Stimulated activated naive B cell treated with anti-CD40 and anti-IgM and Interleukin-4, amounts not matched to agents 10 μg/mL and 1 μg/mL and 100 μg/mL, for 72 hours (primary cell): ENCODE measurements around the gene LRRN2.

ENCODE experiments used
- ATAC-seq, 2 donors: fragments of 150-1000 bp; cut with Tn5 transposase; replicated peaks; 2 replicates each; pipeline ENCODE4 v1.10.0; 2021; ENCODE audit warnings: moderate library complexity in 1 of 2
- DNase-seq: peaks from one replicate; pipeline ENCODE4 v3.0.0; 2021
- H3K27ac Mint-ChIP-seq: one replicate; pipeline ENCODE4 v1.8.0; 2022; ENCODE audit warnings: mild to moderate bottlenecking, mixed read lengths
- H3K27me3 Mint-ChIP-seq, 2 donors: one replicate each; pipeline ENCODE4 v1.8.0; 2022; ENCODE audit warnings: mixed read lengths in 2 of 2
- H3K36me3 Mint-ChIP-seq, 2 donors: one replicate each; pipeline ENCODE4 v1.8.0; 2022; ENCODE audit warnings: mixed read lengths in 2 of 2, mild to moderate bottlenecking in 1 of 2
- H3K4me1 Mint-ChIP-seq, 2 donors: one replicate each; pipeline ENCODE4 v1.8.0; 2022; ENCODE audit warnings: mixed read lengths in 2 of 2, mild to moderate bottlenecking in 1 of 2
- H3K4me3 Mint-ChIP-seq, 2 donors: one replicate each; pipeline ENCODE4 v1.8.0; 2022; ENCODE audit warnings: mild to moderate bottlenecking in 2 of 2, mixed read lengths in 2 of 2, moderate library complexity in 1 of 2
- H3K9me3 Mint-ChIP-seq, 2 donors: one replicate each; pipeline ENCODE4 v1.8.0; 2022; ENCODE audit warnings: mixed read lengths in 2 of 2, mild to moderate bottlenecking in 1 of 2

The LRRN2 gene

DNA sequence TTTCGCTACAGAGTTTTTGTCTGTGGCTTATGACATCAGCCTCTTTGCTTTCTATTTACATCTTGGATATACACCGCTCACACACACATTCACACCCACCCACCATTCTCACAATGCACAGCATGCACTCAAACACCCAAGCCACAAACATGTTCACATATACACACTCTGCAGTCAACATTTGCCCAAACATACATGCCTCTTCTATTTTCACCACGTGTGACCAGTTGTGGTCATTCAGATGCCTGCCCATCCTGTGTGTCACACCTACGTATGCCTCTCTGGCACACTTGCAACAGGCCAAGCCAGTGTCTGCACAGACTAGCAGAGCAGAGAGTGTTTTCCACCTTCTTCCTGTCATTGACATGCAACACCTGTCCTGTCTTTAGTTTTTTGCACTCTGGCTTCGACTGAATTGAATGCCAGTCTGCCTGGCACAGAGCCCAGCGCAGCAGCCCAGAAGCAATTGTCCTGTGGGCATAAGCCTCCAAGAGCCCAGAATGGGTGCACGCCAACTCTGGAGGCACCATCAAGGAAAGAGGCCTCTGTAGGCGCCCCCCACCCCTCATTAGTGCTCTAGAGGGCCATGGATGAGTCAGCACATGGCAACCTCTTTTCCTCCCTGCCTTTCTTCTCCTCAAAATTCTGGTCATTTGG lies 37.7 kb upstream of the LRRN2 start:
- H3K9me3 Mint-ChIP-seq: no peaks in the 10 kb centered on the region
- DNase-seq (no peak), ATAC-seq (no peak)
- H3K36me3 Mint-ChIP-seq: no peaks in the 10 kb centered on the region
- H3K4me3 Mint-ChIP-seq: no peak overlapping the region
- H3K27me3 Mint-ChIP-seq: peaks cover 7 to 16% of the 10 kb centered on the region in 2 donors
- no peaks in the 10 kb centered on the region for H3K4me1 Mint-ChIP-seq
- H3K27ac Mint-ChIP-seq: no peak overlapping the region

DNA sequence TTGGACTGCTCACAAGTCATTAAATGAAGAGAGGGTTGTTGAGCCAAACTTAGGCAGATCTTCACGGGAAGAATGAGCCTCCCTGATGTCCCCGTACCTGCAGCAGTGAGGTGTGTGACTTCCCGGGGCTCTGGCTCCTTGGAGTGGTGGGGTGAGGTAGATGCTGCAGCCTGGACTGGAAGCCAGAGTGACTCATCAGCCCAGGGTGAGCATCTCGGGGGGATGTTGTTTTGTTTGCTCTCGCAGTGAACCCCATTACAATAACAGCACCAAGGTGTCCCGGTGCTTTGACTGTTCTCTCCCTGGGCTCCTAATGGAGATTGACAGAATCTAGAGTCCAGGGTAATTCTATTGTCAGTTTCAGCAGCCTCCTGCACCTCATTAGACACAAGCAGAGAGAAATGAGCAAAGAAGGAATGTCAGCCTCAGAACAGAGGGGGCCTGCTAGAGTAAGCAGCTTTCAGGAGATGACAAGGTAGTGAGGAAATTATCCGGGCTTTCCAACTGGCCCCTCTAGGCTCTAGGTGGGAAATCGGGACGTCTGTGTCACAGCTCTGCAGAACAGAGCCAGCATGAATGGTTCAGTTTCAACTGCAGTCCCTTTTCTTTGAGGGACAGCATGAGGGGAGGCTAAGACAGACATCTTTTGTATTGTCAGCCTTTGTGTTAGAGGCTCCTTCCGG lies 36.0 kb upstream of the LRRN2 start:
- no peak overlapping the region for H3K27ac Mint-ChIP-seq
- DNase-seq (no peak), ATAC-seq (no peak)
- H3K36me3 Mint-ChIP-seq: no peaks in the 10 kb centered on the region
- H3K27me3 Mint-ChIP-seq: peaks cover 5 to 12% of the 10 kb centered on the region in 2 donors
- no peaks in the 10 kb centered on the region for H3K9me3 Mint-ChIP-seq
- no peak overlapping the region for H3K4me3 Mint-ChIP-seq
- no peaks in the 10 kb centered on the region for H3K4me1 Mint-ChIP-seq

DNA sequence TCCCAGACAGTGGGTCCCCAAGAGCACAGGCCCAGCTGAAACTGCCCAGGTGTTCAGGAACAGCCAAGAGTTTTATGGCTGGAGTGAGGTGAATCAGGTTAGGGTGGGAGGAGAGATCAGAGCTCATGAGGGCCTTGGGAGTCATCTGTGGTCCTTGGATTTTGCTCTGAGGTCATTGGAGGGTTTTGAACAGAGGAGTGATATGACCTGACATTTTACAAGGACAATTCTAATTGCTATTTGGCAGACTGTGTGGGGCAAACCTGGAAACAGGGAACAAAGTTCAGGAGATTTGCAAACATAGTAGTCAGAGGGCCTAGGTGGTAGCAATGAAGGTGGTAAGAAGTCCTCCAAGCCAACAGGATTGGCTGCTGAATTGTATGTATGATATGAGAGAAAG lies 31.1 kb upstream of the LRRN2 start:
- ATAC-seq: no peak
- DNase-seq: no peak
- peaks cover 8 to 20% of the 10 kb centered on the region in 2 donors for H3K27me3 Mint-ChIP-seq
- H3K27ac Mint-ChIP-seq: no peak overlapping the region
- H3K36me3 Mint-ChIP-seq: no peaks in the 10 kb centered on the region
- H3K9me3 Mint-ChIP-seq: no peaks in the 10 kb centered on the region
- peaks cover 18 to 28% of the 10 kb centered on the region in 2 donors for H3K4me1 Mint-ChIP-seq
- H3K4me3 Mint-ChIP-seq: no peak overlapping the region

DNA sequence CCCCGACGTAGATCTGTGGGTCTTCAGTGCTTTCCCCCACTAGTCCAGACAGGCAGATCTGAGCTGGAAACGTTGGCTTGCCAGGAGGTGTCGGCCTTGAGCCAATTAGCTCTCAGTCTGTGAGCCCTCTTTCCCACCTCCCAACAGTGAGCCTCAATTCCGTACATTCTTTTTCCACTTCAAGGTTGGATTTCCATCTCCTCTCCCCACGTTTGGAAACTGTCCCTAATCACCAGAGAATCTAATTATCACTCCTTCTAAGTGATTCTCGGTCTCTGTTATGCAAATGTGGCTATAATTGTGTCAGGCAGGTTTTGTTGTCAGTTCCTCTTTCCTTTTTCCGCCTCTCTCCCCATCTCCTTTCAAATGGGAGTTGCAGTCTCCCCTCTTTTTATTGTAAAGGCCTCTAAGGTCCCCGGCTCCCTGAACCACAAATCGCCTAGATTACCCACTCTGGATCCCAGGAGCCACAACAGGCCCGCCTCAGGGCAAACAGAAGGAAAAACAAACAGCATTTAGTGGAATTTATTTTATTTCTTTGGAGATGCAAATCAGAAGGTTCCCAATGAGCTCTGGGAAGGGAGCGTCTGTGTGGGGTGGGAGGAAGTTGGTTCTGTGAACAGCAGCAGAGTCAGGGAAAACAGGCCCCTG lies 29.4 kb upstream of the LRRN2 start:
- ATAC-seq (peak in 1 of 2 donors; percentile 61), DNase-seq (no peak)
- peak overlapping the region; percentile 82 for H3K27ac Mint-ChIP-seq
- H3K27me3 Mint-ChIP-seq: peaks cover 24 to 32% of the 10 kb centered on the region in 2 donors
- H3K9me3 Mint-ChIP-seq: no peaks in the 10 kb centered on the region
- H3K36me3 Mint-ChIP-seq: no peaks in the 10 kb centered on the region
- H3K4me3 Mint-ChIP-seq: no peak overlapping the region
- peaks cover 18 to 28% of the 10 kb centered on the region in 2 donors for H3K4me1 Mint-ChIP-seq

DNA sequence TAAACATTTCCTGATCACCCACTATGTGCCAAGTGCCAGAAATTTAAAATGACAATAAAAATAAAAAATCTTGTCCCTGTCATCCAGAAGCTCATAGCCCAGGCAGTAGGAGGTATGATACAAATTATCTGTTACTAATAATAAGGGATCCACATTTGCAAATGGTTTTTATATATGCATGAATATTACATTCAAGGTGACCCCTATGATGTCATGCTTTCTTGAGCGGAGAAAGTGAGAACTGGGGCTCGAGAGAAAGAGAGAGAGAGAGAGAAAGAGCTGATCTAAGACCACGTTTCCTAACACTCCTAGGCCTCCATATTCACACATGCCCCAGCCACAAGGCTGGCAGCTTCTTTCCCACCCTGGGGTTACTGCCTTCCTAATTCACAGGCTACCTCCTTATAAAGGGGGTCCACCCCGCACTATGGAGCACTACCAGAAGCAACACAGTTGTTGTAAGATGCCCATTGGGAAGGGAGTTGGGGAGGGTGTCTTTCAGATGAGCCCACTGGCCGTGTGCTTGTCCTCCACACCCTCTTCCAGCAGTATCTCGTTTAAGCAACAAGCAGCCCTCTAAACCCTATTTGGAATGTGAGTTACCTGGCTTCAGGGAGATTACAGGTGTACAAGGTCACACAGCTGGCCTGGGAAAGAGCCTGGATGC lies 28.8 kb upstream of the LRRN2 start:
- Mint-ChIP-seq H3K4me1 (peaks cover 18 to 28% of the 10 kb centered on the region in 2 donors), H3K36me3 (no peaks in the 10 kb centered on the region), H3K27me3 (peaks cover 24 to 35% of the 10 kb centered on the region in 2 donors), H3K9me3 (no peaks in the 10 kb centered on the region), H3K27ac (no peak overlapping the region), H3K4me3 (no peak overlapping the region)
- ATAC-seq (peak in 1 of 2 donors; percentile 12), DNase-seq (no peak)

DNA sequence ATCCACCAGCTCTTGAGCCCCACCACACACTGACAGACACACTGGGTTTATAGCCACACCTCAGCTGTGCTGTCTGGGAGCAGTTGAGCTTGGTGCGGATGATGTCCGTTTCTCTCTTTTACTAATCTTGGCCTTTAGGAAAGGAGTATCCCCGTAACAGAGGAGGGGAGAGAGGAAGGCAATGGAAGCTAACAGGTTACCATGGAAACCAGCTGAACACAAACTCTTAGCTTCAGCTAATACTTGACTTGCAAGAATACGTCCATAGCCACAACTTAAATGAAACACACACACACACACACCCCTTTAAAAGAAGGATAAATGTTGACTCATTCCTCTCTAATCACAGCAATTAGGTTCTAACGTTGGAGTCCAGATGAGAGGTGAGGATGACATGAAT lies 28.0 kb upstream of the LRRN2 start:
- Mint-ChIP-seq H3K4me1 (peaks cover 18 to 28% of the 10 kb centered on the region in 2 donors), H3K27ac (no peak overlapping the region), H3K36me3 (no peaks in the 10 kb centered on the region), H3K9me3 (no peaks in the 10 kb centered on the region), H3K27me3 (peaks cover 24 to 39% of the 10 kb centered on the region in 2 donors), H3K4me3 (no peak overlapping the region)
- DNase-seq (no peak), ATAC-seq (no peak)

DNA sequence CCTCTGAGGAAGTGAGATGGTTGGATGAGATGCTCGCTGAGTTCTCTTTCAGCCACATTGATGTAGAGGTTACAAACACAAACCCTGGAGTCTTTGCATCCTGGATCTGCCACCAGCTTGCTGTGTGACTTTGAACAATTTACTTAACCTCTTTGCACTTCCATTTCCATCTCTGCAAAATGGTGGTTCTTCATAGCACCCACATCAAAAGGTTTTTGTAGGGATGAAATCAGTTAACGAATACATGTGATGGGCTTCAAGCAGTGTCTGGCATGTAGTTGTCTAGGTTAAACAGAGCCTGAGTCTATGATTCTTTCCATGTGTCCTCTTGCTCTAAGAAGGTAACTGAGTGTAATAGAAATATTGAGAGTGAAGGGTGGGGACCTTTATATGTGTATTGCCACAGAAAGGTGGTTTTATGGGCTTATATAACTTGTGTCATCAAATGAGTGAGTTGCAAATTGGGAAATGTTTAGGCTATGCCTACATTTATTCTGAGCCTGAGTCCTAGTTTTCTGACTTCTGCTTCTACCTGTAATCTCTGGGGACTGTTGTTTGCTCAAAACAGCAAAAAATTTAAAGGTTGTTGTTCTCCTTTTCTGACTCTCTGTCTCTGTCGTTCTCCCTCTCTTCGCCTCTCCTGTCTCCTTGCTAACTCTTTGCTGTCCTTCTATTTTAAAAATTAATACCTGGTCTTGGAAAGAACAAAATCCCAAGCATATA lies 27.3 kb upstream of the LRRN2 start:
- no peak overlapping the region for H3K27ac Mint-ChIP-seq
- DNase-seq (no peak), ATAC-seq (no peak)
- H3K4me3 Mint-ChIP-seq: no peak overlapping the region
- H3K4me1 Mint-ChIP-seq: peaks cover 18 to 28% of the 10 kb centered on the region in 2 donors
- peaks cover 24 to 41% of the 10 kb centered on the region in 2 donors for H3K27me3 Mint-ChIP-seq
- no peaks in the 10 kb centered on the region for H3K9me3 Mint-ChIP-seq
- no peaks in the 10 kb centered on the region for H3K36me3 Mint-ChIP-seq

DNA sequence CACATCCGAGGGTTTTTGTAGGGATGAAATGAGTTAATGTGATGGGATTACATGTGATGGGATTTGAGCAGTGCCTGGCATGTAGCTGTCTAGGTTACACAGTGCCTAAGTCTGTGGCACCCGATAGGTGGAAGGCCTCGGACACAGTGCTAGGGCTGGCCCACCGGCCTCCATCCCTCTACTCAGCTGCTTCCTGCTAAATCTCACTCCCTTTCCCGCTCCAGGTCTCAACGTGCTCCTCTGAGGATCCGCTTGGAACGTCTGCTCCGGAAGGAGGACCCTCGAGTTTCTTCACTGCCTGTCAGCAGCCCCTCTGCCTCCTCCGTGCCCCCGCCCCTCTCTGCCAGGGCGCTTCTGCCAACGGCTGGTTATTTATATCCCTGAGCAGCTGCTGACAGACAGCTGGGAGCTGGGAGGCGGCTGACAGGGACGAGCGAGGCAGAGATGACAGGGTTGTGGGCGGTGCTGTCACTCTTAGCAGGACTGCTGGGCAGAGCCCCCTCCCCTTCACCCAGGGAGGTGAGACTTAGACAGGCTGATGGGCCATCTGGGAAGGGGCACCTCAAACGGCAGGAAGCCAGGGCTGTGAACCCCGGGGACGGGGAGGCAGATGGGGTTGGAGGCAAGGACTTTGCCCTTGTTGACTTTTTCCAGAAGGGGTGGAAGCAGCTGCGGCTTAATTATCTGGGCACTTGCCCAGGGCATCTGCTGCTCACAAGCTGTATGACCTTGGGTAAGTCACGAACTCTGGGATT lies 26.6 kb upstream of the LRRN2 start:
- Mint-ChIP-seq H3K9me3 (no peaks in the 10 kb centered on the region), H3K4me3 (no peak overlapping the region)

DNA sequence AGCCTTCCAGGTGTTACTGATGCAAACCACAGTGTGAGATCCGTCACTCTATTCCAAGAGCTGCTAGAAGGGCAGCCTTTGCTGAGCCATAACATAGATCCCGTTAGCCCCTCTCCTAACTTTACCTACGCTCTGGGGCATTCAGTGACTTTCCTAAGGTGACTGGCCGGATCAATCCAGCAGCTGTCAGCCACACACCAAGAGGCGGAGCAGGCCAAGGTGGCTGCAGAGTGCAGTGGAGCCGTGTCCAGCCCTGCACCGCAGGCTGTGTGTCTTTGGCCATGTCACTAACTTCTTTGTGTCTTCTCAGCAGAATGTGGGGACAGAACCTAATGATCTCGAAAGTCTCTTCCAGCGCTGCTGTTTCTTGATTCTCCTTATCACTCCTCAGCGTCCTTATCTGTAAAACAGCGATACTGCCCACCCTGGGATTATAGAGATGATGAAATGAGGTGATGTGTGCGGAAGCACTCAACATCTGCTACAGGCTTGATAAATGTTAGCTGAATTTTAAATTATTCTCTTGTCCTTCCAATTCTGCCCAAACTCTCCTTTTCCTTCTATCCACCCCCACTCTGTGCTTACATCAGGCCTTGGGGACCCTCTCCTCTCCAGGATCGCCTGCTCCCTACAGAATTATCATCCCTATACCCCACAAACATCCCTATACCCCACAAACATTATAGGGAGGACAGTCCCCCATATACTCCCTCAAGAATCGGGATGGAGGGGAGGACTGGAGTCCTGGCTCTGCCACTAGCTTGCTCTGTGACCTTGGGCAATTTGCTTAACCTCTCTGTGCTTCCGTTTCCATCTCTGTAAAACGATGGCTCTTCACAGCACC lies 25.8 kb upstream of the LRRN2 start:
- Mint-ChIP-seq H3K27me3 (peaks cover 24 to 41% of the 10 kb centered on the region in 2 donors), H3K27ac (no peak overlapping the region), H3K36me3 (no peaks in the 10 kb centered on the region), H3K4me1 (peaks cover 18 to 28% of the 10 kb centered on the region in 2 donors), H3K4me3 (no peak overlapping the region), H3K9me3 (no peaks in the 10 kb centered on the region)
- ATAC-seq: no peak
- DNase-seq: no peak

More for the DNA sequence above, 26.6 kb upstream of the LRRN2 start:
- H3K27ac Mint-ChIP-seq: no peak overlapping the region
- DNase-seq (no peak), ATAC-seq (peak in 1 of 2 donors; percentile 23)
- H3K36me3 Mint-ChIP-seq: no peaks in the 10 kb centered on the region
- peaks cover 24 to 41% of the 10 kb centered on the region in 2 donors for H3K27me3 Mint-ChIP-seq
- peaks cover 18 to 28% of the 10 kb centered on the region in 2 donors for H3K4me1 Mint-ChIP-seq

DNA sequence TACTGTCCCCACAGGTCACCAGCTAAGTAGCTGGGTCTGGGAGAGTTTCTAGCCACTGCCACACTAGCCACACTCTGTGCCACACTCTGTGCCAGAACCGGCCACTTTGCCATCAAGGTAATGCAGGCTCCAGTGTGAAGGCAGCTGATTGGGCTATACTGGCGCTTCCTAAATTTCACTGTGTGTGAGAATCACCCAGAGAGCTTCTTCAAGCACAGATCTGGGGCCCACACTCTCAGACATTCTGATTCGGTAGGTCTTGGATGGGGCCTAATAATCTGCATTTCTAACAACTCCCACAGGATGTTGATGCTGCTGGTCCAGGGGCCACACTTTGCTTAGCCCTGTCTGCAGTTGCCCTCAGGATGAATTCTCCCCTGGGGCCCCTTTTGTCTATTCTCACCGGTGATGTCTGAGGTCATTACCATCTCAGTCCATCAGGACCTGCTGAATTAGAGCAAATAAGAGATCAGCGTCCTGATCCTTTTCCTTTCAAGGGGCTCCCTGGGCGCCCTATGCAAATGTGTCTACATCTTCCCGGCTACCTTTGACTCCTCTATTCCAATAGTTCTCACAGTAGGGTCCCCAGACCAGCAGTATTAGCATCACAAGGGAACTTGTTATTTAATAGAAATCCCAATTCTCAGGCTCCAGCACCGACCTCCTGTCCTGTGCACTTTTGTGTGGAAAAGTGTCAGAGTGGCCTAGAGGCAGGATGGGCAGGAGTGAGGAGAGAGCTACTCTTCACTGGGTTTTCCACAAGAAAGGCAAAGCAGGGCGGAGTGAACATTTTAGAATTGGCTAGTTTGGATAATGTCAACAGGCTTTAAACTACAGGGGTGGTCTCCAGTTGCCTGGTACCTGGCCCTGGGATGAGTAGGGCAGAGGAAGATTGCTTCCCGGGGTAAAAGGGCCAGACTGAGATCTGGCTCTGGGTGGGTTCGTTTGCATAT lies 24.7 kb upstream of the LRRN2 start:
- no peaks in the 10 kb centered on the region for H3K9me3 Mint-ChIP-seq
- DNase-seq: no peak
- H3K4me1 Mint-ChIP-seq: peaks cover 23 to 24% of the 10 kb centered on the region in 2 donors
- no peaks in the 10 kb centered on the region for H3K36me3 Mint-ChIP-seq
- H3K27me3 Mint-ChIP-seq: peaks cover 29 to 41% of the 10 kb centered on the region in 2 donors
- ATAC-seq: no peak
- no peak overlapping the region for H3K4me3 Mint-ChIP-seq
- H3K27ac Mint-ChIP-seq: no peak overlapping the region

DNA sequence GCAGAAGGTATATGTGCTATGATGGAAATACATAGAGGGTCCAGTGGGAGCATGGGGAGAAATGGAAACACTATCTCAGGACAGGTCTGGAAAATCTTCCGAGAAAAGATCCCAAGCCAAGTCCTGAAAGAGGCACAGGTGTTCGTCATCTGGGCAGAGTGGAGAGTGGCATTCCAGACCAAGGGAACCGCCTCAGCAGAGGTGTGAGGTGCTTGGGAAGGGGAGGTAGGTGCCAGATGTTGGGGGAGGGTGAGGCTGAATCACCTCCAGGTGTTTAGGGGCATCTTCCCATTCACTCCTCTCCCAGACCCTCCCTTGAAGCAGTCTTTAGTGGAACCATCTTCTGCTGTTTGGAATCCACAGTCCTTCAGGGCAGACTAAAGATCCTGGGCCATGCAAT lies 23.5 kb upstream of the LRRN2 start:
- Mint-ChIP-seq H3K27ac (no peak overlapping the region), H3K4me3 (no peak overlapping the region), H3K9me3 (no peaks in the 10 kb centered on the region), H3K27me3 (peaks cover 29 to 41% of the 10 kb centered on the region in 2 donors), H3K4me1 (peaks cover 12 to 15% of the 10 kb centered on the region in 2 donors), H3K36me3 (no peaks in the 10 kb centered on the region)
- no peak for ATAC-seq
- no peak for DNase-seq
